ENCODE results near the gene CCP110.

- no peak for TF ChIP-seq POLR2A (IDR thresholded peaks at IDR 0.05; ENCODE audit: low read depth, low read length)
- TF ChIP-seq POLR2AphosphoS5 (IDR thresholded peaks at IDR 0.05; ENCODE audit: low read depth, low read length) = no peak
Observed at GRCh38 chr16:19524356-19524615, 544 bp downstream of the CCP110 start.
